GM20431 (cell line): ENCODE results near the gene GLIS2.
"Not testable (repeated sequence)": the region's sequence is repeated elsewhere in the genome, so short reads cannot be mapped to it uniquely, and the experiment has no call there.

ENCODE experiments used
- in situ Hi-C: fragments of 300-500 bp; cut with MseI, MboI; formaldehyde crosslinking; loops from one replicate; pipeline ENCODE4 v1.15.0; 2020; ENCODE audit warnings: low sequenced_read_pairs; ENCODE audit not compliant: unreplicated experiment

GLIS2 gene

GRCh38 chr16:4332623-4333307 is 16.9 kb downstream of the GLIS2 start:
- in situ Hi-C loops = loop anchor here (10.0 kb wide), 1 partner anchor 48 kb away; no protein-coding TSS in a partner anchor

GRCh38 chr16:4333308-4333638 is 17.4 kb downstream of the GLIS2 start:
- in situ Hi-C loops = loop anchor here (10.0 kb wide), 1 partner anchor 48 kb away; no protein-coding TSS in a partner anchor

- in situ Hi-C loops = loop anchor here (10.0 kb wide), 1 partner anchor 49 kb away; no protein-coding TSS in a partner anchor
Measured at GRCh38 chr16:4333714-4334113, 17.8 kb downstream of the GLIS2 start.

- in situ Hi-C loops = loop anchor here (10.0 kb wide), 1 partner anchor 50 kb away; no protein-coding TSS in a partner anchor
Measured at GRCh38 chr16:4334724-4335495, 19.0 kb downstream of the GLIS2 start.

GRCh38 chr16:4336701-4337539 is 21.1 kb downstream of the GLIS2 start:
- in situ Hi-C loops = loop anchor here (10.0 kb wide), 1 partner anchor 52 kb away; no protein-coding TSS in a partner anchor

- in situ Hi-C loops = loop anchor here (10.0 kb wide), 1 partner anchor 53 kb away; no protein-coding TSS in a partner anchor
Measured at GRCh38 chr16:4337540-4338088, 21.7 kb downstream of the GLIS2 start.

GRCh38 chr16:4338125-4338582 is 22.3 kb downstream of the GLIS2 start:
- in situ Hi-C loops = loop anchor here (10.0 kb wide), 1 partner anchor 53 kb away; no protein-coding TSS in a partner anchor

- in situ Hi-C loops = loop anchor here (10.0 kb wide), 1 partner anchor 54 kb away; no protein-coding TSS in a partner anchor
Measured at GRCh38 chr16:4338712-4339299, 22.9 kb downstream of the GLIS2 start.

- in situ Hi-C loops = loop anchor here (10.0 kb wide), 1 partner anchor 55 kb away; no protein-coding TSS in a partner anchor
Measured at GRCh38 chr16:4339455-4339854, 23.6 kb downstream of the GLIS2 start.

- in situ Hi-C loops = loop anchor here (10.0 kb wide), 1 partner anchor 55 kb away; no protein-coding TSS in a partner anchor
Measured at GRCh38 chr16:4339909-4340308, 24.0 kb downstream of the GLIS2 start.

- in situ Hi-C loops = no loop called here
Measured at GRCh38 chr16:4340443-4340842, 24.6 kb downstream of the GLIS2 start.

GRCh38 chr16:4341250-4341649 is 25.4 kb downstream of the GLIS2 start:
- in situ Hi-C loops = no loop called here

GRCh38 chr16:4342866-4343744 is 27.2 kb downstream of the GLIS2 start:
- in situ Hi-C loops = no loop called here

- in situ Hi-C loops = not testable (repeated sequence)
Measured at GRCh38 chr16:4344300-4344982, 28.6 kb downstream of the GLIS2 start.

GRCh38 chr16:4344983-4345835 is 29.3 kb downstream of the GLIS2 start:
- in situ Hi-C loops = no loop called here

GRCh38 chr16:4345836-4346781 is 30.2 kb downstream of the GLIS2 start:
- in situ Hi-C loops = no loop called here
